ENCODE data around the gene ATP8B2.

The ATP8B2 gene

GRCh38 chr1:154328318-154329151 is 3.2 kb downstream of the ATP8B2 start:
- Histone ChIP-seq H3K9me3 (no peaks in the 10 kb centered on the region), H3K27ac (no peak overlapping the region), H3K27me3 (peaks cover 68% of the 10 kb centered on the region), H3K4me1 (ENCODE audit: control insufficient read depth in 1 of 2, insufficient read depth in 1 of 2, low read depth in 1 of 2, low read length in 1 of 2) (peaks cover 50 to 77% of the 10 kb centered on the region in 2 experiments), H3K4me3 (ENCODE audit: low read depth in 1 of 2, low read length in 1 of 2) (peak overlapping the region; percentile 37 to 52), H3K36me3 (no peaks in the 10 kb centered on the region)
- peak; percentile 21 for TF ChIP-seq CTCF (IDR thresholded peaks at IDR 0.05)

GRCh38 chr1:154329152-154329521 is 3.8 kb downstream of the ATP8B2 start:
- Histone ChIP-seq H3K4me1 (ENCODE audit: control insufficient read depth in 1 of 2, insufficient read depth in 1 of 2, low read depth in 1 of 2, low read length in 1 of 2) (peaks cover 50 to 83% of the 10 kb centered on the region in 2 experiments), H3K27ac (no peak overlapping the region)

GRCh38 chr1:154329551-154330131 is 4.3 kb downstream of the ATP8B2 start:
- no peak overlapping the region for H3K4me3 ChIP-seq (ENCODE audit: low read depth in 1 of 2, low read length in 1 of 2)
- no peaks in the 10 kb centered on the region for H3K36me3 ChIP-seq
- TF ChIP-seq CTCF (IDR thresholded peaks at IDR 0.05): no peak
- H3K4me1 ChIP-seq (ENCODE audit: control insufficient read depth in 1 of 2, insufficient read depth in 1 of 2, low read depth in 1 of 2, low read length in 1 of 2): peaks cover 47 to 81% of the 10 kb centered on the region in 2 experiments
- H3K27me3 ChIP-seq: peaks cover 56% of the 10 kb centered on the region
- H3K27ac ChIP-seq: no peak overlapping the region
- no peaks in the 10 kb centered on the region for H3K9me3 ChIP-seq

More at GRCh38 chr1:154329152-154329521, 3.8 kb downstream of the ATP8B2 start:
- Histone ChIP-seq H3K36me3 (no peaks in the 10 kb centered on the region), H3K4me3 (ENCODE audit: low read depth in 1 of 2, low read length in 1 of 2) (peak overlapping the region in 1 of 2 experiments; percentile 52), H3K27me3 (peaks cover 62% of the 10 kb centered on the region), H3K9me3 (no peaks in the 10 kb centered on the region)
- no peak for TF ChIP-seq CTCF (IDR thresholded peaks at IDR 0.05)

GRCh38 chr1:154330669-154331068 is 5.3 kb downstream of the ATP8B2 start:
- peaks cover 44 to 75% of the 10 kb centered on the region in 2 experiments for H3K4me1 ChIP-seq (ENCODE audit: control insufficient read depth in 1 of 2, insufficient read depth in 1 of 2, low read depth in 1 of 2, low read length in 1 of 2)
- peaks cover 46% of the 10 kb centered on the region for H3K27me3 ChIP-seq
- peak overlapping the region; percentile 19 for H3K27ac ChIP-seq
- peak overlapping the region in 1 of 2 experiments; percentile 6 for H3K4me3 ChIP-seq (ENCODE audit: low read depth in 1 of 2, low read length in 1 of 2)
- H3K36me3 ChIP-seq: no peaks in the 10 kb centered on the region
- no peaks in the 10 kb centered on the region for H3K9me3 ChIP-seq
- no peak for TF ChIP-seq CTCF (IDR thresholded peaks at IDR 0.05)

- H3K9me3 ChIP-seq: no peaks in the 10 kb centered on the region
- H3K4me3 ChIP-seq (ENCODE audit: low read depth in 1 of 2, low read length in 1 of 2): peak overlapping the region in 1 of 2 experiments; percentile 23
- TF ChIP-seq CTCF (IDR thresholded peaks at IDR 0.05): no peak
- no peak overlapping the region for H3K27ac ChIP-seq
- H3K36me3 ChIP-seq: no peaks in the 10 kb centered on the region
- peaks cover 9% of the 10 kb centered on the region for H3K27me3 ChIP-seq
- peaks cover 22 to 43% of the 10 kb centered on the region in 2 experiments for H3K4me1 ChIP-seq (ENCODE audit: control insufficient read depth in 1 of 2, insufficient read depth in 1 of 2, low read depth in 1 of 2, low read length in 1 of 2)
Observed at GRCh38 chr1:154334079-154335024, 9.0 kb downstream of the ATP8B2 start.

Measured in neutrophil (primary cell).